PFSK-1 (cell line): ENCODE results near the gene SYNC.

Source experiments
- FOXP2 ChIP-seq: optimal IDR thresholded peaks from 2 replicates; pipeline ENCODE3; 2011; ENCODE audit warnings: borderline replicate concordance, control low read depth, inconsistent platforms; ENCODE audit not compliant: insufficient read depth; ENCODE audit errors: extremely low read length, extremely low read depth
- POLR2AphosphoS5 ChIP-seq: IDR thresholded peaks from 2 replicates; pipeline ENCODE4 v1.6.1; 2012; ENCODE audit warnings: low read depth, mild to moderate bottlenecking, control low read depth, low read length, moderate library complexity
- SIN3A ChIP-seq: IDR thresholded peaks from 2 replicates; pipeline ENCODE4 v1.6.1; 2012; ENCODE audit warnings: mild to moderate bottlenecking, low read length, moderate library complexity, borderline replicate concordance; ENCODE audit not compliant: insufficient read depth
- TAF1 ChIP-seq: IDR thresholded peaks from 2 replicates; pipeline ENCODE4 v1.6.1; 2012; ENCODE audit warnings: low read length, control low read depth, borderline replicate concordance; ENCODE audit not compliant: insufficient read depth
- TF ChIP-seq, protein P1 (sequence below), 2 experiments: IDR thresholded peaks; 2 replicates each; pipeline versions ENCODE4 v1.6.1 to v1.8.0; 2011 to 2012; ENCODE audit warnings: low read depth in 2 of 2, low read length in 2 of 2, control low read depth in 1 of 2, inconsistent platforms in 1 of 2, mild to moderate bottlenecking in 1 of 2, moderate library complexity in 1 of 2; ENCODE audit not compliant: insufficient read depth in 1 of 2

Gene SYNC

DNA sequence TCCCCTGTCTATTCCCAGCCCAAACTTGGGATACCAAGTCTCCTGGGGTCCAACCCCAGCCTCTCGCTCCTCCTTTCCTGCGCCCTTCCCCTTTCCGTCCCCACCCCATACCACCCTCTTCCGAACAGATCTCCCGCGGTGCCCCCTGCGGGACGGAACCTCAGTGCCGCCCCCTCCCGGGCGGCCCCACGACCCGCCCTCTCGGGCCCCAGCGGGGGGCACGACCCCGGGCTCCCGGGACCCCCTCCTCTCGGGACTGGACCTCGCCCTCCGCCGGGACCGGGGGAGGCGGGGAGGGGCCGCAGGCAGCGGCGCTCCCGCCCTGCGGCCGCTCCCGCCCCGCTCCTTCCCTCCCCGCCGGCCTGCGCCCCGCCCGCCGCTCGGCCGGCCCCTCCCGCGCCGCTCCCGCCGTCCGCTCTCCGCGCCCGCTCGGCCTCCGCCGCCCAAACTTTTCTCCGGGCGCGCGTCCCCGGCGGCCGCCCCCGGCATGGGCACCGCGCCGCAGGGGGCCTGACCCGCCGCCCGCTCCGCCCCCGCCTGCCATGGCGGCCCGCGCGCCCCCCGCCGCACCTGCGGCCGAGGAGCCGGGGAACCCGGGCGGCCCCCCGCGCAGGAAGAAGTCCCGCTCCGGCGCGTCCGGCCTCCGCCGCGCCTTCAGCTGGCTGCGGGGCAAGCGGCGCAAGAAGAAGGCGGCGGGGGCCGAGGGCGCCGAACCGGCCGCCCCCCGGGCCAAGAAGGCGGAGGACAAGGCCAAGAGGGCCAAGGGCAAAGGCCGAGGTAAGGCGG lies 39.0 kb upstream of the SYNC start:
- TF ChIP-seq, protein P1, sequence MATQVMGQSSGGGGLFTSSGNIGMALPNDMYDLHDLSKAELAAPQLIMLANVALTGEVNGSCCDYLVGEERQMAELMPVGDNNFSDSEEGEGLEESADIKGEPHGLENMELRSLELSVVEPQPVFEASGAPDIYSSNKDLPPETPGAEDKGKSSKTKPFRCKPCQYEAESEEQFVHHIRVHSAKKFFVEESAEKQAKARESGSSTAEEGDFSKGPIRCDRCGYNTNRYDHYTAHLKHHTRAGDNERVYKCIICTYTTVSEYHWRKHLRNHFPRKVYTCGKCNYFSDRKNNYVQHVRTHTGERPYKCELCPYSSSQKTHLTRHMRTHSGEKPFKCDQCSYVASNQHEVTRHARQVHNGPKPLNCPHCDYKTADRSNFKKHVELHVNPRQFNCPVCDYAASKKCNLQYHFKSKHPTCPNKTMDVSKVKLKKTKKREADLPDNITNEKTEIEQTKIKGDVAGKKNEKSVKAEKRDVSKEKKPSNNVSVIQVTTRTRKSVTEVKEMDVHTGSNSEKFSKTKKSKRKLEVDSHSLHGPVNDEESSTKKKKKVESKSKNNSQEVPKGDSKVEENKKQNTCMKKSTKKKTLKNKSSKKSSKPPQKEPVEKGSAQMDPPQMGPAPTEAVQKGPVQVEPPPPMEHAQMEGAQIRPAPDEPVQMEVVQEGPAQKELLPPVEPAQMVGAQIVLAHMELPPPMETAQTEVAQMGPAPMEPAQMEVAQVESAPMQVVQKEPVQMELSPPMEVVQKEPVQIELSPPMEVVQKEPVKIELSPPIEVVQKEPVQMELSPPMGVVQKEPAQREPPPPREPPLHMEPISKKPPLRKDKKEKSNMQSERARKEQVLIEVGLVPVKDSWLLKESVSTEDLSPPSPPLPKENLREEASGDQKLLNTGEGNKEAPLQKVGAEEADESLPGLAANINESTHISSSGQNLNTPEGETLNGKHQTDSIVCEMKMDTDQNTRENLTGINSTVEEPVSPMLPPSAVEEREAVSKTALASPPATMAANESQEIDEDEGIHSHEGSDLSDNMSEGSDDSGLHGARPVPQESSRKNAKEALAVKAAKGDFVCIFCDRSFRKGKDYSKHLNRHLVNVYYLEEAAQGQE (IDR thresholded peaks at IDR 0.05; ENCODE audit: insufficient read depth in 1 of 2, low read depth in 2 of 2, low read length in 2 of 2), result no peak
- no peak for TF ChIP-seq SIN3A
- TF ChIP-seq POLR2AphosphoS5, result no peak
- no peak for TF ChIP-seq FOXP2
- TF ChIP-seq TAF1, result no peak

DNA sequence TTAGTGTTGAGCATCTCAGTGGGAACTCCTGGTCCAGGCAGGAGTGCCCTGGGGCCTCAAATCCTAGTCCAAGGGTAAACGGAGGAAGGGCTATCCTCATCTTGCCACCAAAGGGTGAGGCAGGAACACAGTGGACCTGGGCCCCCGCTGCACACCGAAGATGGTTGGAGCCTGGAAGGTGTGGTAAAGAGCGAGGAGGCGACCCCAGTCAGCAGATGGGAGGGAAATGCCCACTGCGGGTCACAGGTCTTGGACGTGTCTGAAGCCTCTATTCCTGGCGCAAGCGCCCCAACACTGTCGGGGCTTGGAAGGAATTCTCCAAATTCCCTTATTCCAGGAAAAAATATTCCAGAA lies 38.5 kb upstream of the SYNC start:
- TF ChIP-seq, protein P1 (IDR thresholded peaks at IDR 0.05; ENCODE audit: insufficient read depth in 1 of 2, low read depth in 2 of 2, low read length in 2 of 2), result no peak
- TF ChIP-seq TAF1 (no peak), SIN3A (no peak), FOXP2 (no peak), POLR2AphosphoS5 (no peak)

DNA sequence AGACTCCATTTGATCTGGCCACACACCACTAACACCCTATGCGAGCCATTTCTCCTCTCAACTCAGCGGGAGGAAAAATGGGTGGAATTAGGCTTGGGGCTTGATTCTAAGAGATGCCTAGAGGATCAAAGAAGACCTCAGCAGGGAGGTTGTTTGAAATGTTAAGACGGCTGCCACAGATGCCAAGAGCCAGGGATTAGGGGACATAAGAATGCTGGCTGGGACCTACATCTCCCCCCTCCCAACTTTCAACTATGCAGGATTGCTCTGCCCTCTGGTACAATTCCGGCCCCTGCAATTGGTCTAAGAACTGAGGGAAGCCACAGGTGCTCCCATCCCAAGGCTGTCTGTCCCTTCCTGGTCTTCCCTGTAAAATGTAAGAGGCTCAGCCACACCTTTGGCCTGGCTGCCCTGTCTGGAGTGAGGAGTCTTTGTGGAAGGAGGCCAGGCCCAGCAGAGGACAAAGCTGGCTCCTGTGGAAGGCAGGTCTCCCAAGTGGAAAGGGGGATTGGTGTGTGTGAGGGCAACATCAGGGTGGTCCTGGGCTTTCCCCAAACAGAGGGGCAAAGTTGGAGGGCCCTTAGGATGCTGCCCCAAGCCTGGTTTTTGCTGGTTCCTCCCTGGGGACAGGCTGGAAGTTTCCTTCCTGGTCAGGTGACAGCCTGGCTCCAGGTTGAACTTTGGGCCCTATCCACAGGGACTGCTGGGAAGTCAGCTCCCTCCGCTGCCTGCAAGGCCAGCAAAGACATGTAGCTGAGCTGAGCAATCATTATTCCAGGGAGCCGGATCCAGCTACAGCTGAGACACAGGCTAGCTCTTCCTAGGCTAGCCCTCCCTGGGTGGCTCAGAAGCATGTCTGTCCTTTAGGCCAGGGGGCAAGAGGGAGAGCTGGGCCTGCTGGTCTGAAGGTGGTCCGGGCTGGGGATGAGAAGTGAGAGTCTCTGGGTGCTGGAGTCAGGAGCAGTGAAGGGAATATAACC lies 34.5 kb upstream of the SYNC start:
- TF ChIP-seq, protein P1 (IDR thresholded peaks at IDR 0.05; ENCODE audit: insufficient read depth in 1 of 2, low read depth in 2 of 2, low read length in 2 of 2), result no peak

DNA sequence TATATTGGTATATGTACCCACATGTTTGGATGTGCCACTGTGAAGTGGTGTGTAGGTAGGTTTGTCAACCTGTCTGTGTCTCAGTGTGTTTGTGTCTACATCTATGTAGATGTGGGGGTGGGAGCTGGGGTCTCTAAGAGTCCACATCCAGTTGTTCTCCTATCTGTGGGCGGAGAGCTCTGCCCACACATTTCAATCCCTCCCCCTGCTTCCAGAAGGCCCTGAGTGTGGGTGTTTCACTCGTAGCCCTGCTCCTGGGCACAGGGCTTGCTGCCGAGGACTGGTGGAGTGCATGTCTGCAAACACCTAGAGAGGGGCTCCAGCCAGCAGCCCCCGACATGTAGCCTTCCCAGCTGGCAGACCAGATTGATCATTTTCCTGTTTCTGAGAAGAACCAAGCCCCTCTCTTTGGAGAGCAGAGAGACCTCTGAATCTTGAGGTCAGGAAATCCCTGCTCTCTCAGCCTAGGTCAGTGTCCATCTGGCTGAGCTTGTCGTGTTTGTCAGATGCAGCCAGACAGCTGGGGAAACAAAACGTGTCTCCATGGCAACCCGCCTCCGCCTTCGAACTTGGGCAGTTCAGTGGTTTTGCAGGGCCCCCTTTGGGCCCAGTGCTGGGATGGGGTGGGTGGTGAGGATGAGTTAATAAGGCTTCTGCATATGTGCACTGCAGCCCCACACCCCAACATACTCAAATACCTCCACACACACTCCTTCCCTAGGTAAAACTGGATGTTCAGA lies 31.2 kb upstream of the SYNC start:
- TF ChIP-seq SIN3A (no peak), TAF1 (no peak), POLR2AphosphoS5 (no peak), FOXP2 (no peak)
- TF ChIP-seq, protein P1 (IDR thresholded peaks at IDR 0.05; ENCODE audit: insufficient read depth in 1 of 2, low read depth in 2 of 2, low read length in 2 of 2), result no peak
